A549 treated with DMSO at 1 μM for 4 hours (cell line): ENCODE measurements around the gene DROSHA. TPM values are rescaled to one million over a fixed set of nuclear protein-coding genes. Genes with fewer than 3 reads are reported as not detected.

Experiments used
- total RNA-seq: library from RNA; stranded (reverse); fragments of 200-300 nt; extraction: Qiagen RNA extraction; gene quantifications from 5 replicates; pipeline ENCODE4 v1.2.3, GENCODE V29; 2022; ENCODE audit warnings: low read depth

Gene DROSHA, protein sequence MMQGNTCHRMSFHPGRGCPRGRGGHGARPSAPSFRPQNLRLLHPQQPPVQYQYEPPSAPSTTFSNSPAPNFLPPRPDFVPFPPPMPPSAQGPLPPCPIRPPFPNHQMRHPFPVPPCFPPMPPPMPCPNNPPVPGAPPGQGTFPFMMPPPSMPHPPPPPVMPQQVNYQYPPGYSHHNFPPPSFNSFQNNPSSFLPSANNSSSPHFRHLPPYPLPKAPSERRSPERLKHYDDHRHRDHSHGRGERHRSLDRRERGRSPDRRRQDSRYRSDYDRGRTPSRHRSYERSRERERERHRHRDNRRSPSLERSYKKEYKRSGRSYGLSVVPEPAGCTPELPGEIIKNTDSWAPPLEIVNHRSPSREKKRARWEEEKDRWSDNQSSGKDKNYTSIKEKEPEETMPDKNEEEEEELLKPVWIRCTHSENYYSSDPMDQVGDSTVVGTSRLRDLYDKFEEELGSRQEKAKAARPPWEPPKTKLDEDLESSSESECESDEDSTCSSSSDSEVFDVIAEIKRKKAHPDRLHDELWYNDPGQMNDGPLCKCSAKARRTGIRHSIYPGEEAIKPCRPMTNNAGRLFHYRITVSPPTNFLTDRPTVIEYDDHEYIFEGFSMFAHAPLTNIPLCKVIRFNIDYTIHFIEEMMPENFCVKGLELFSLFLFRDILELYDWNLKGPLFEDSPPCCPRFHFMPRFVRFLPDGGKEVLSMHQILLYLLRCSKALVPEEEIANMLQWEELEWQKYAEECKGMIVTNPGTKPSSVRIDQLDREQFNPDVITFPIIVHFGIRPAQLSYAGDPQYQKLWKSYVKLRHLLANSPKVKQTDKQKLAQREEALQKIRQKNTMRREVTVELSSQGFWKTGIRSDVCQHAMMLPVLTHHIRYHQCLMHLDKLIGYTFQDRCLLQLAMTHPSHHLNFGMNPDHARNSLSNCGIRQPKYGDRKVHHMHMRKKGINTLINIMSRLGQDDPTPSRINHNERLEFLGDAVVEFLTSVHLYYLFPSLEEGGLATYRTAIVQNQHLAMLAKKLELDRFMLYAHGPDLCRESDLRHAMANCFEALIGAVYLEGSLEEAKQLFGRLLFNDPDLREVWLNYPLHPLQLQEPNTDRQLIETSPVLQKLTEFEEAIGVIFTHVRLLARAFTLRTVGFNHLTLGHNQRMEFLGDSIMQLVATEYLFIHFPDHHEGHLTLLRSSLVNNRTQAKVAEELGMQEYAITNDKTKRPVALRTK (N-terminal part only)
- total RNA-seq: 34.4 to 46.6 TPM (median 44.2 TPM) in 5 replicates

DNA sequence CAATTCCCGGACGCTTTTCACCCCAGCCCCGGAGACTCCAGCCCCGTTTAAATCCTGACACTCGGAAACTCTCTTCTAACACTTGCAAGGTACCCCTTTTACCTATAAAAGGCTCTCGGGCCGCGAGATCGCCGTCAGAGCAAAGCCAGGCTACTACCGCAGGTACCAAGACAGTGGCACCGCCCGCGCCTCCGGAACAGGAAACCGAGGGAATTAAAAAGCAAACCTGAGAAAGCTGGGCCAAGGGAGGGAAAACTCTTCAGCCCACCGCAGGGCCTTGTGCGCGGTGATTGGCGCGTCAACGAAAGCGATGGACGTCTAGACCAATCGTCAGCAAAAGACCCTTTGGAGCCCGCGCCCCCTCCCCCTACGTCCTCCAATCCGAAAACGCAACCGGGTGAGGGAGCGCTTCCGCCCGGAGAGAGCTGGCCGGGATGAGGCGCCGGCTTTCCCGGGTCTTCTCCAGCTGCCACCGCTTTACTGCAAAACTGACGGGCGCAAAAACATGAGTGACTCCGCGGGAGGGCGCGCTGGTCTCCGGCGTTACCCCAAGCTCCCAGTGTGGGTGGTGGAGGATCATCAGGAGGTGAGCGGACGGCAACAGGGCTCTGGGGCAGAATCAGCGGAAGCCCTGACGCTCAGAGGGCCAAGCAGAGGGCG, at the start of gene DROSHA, which contains the start of gene C5orf22:
TSS of gene DROSHA (minus strand) at position 206 of the 660 bp plus-strand sequence. CDS start 3,034 bp downstream, outside the sequence.
TSS of gene C5orf22 (plus strand) at position 414 of the 660 bp plus-strand sequence. CDS start at position 506, 92 bp downstream.

Other genes with a start within 250 kb of the DROSHA start
- gene C5orf22, start 208 bp upstream of the DROSHA start, total RNA-seq: 12.3 to 16.0 TPM (median 14.6 TPM) in 5 replicates
- gene PDZD2, start 107.0 kb upstream of the DROSHA start, total RNA-seq: 0.05 to 0.84 TPM (median 0.15 TPM) in 5 replicates